GM18909 (cell line): ENCODE results near the gene EDC3.
"Not testable (repeated sequence)": the region's sequence is repeated elsewhere in the genome, so short reads cannot be mapped to it uniquely, and the experiment has no call there.

Experiments
- ATAC-seq: cut with Tn5 transposase; IDR thresholded peaks from one replicate; pipeline ENCODE4 v1.9.1; 2021; ENCODE audit warnings: mild to moderate bottlenecking; ENCODE audit not compliant: unreplicated experiment, poor library complexity

EDC3 gene

DNA sequence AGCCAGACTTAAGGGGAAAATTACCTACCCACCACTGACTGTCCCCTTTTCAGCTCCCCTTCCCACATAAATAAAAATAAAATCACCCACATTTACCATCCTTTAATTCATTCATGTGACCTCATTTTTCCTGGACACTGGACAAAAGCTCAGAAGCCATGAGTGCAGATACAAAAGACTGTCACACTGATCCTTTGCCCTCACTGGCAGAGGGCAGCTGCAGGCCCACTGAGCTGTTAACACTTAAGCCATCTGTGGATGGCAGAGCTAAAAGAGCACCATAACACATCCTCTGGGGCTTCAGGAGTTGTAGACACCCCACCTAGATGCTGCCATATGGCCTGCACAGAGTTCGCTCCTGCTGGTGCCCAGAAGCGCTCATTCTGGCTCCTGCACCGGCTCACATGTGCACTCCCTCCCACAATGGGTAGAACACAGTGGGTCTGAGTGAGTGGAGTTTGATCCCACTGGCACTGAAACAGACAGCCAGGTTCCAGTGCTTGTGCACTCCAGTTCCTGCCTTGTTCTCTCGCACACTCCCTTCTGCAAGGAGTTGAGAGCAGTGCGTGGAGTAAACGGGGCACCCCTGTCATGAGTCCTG is 38.8 kb downstream of the EDC3 start:
- no peak for ATAC-seq

DNA sequence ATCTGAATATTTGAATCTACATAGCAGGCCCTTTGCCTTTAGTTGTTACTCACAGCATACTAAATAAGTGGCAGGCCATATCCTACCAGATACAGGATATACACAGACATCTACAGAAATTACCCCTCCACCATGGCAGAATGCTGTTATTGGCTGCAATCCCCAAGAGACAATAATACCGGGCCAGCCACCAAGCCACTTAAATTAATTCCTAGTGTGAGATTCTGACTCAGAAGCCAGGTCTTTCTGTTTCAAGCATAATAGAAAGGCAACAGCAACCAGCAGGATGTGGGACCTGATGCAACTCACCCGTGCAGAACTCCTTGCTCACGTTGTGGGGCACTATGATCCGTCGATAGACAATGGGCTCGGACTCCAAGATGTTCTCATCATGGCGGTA is 40.4 kb downstream of the EDC3 start:
- no peak for ATAC-seq

GRCh38 chr15:74653426-74654102 is 42.3 kb downstream of the EDC3 start:
- ATAC-seq: no peak

GRCh38 chr15:74651242-74651741 is 44.5 kb downstream of the EDC3 start:
- no peak for ATAC-seq

DNA sequence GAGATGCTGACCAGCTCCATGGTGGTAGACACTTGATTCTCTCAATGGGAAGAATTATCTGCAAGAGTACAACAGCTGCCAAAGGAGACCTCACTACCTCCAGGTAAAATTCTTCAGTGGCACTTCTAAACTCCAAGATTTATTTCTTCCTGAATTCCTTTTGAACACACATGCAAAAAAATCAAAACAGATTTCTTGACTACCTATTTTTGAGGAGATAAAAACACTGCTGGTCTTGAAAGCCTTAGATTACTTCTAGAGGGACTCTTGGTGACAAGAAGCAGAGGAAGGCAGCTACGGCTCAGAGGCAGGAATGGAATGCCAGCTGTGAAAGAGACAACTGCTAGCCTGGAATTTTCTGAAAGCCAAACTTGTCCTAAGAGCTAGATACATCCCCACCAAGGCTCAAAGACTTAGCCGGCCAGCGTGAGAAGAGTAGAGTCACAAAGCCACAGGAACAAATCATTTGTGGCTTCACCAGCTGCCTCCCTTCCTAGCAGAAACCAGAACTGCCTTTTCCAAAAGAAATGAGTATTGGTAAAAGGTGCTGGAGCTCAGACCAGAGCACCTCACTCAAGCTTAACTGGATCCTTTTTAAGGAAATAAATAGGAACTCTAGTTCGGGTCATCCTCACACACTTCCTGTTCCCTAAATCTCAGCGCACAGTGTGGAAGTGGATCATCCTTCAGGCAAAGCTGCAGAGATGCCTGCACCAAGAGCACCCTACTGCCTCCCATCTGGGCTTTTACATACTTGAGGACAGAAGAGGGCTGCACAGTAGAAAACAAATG is 47.6 kb downstream of the EDC3 start:
- ATAC-seq: no peak

GRCh38 chr15:74646480-74646879 is 49.3 kb downstream of the EDC3 start:
- ATAC-seq: no peak

DNA sequence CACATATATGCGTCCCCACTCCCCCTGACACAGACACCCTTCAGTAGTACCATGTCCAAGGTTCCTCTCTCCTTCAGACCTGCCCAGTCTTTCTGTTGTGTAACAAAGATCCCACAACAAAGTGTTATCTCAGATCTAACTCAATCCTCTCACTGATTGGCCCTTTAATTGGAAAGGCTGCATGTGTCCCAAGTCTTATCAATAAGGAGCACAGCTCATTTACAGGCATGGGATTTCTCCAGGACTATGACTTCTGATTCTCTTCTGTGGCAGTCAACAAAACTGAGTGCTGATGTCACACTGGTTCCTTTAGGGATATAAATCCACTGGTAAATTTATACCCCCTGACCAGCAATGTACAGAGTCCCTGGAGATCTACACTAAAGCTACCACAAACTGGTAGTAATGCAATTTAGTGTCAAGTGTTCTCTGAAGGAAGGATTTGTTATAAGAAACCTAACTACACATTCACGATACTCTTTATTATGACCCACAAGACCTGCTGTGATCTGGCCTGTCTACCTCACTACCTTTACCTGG is 52.1 kb downstream of the EDC3 start:
- no peak for ATAC-seq

DNA sequence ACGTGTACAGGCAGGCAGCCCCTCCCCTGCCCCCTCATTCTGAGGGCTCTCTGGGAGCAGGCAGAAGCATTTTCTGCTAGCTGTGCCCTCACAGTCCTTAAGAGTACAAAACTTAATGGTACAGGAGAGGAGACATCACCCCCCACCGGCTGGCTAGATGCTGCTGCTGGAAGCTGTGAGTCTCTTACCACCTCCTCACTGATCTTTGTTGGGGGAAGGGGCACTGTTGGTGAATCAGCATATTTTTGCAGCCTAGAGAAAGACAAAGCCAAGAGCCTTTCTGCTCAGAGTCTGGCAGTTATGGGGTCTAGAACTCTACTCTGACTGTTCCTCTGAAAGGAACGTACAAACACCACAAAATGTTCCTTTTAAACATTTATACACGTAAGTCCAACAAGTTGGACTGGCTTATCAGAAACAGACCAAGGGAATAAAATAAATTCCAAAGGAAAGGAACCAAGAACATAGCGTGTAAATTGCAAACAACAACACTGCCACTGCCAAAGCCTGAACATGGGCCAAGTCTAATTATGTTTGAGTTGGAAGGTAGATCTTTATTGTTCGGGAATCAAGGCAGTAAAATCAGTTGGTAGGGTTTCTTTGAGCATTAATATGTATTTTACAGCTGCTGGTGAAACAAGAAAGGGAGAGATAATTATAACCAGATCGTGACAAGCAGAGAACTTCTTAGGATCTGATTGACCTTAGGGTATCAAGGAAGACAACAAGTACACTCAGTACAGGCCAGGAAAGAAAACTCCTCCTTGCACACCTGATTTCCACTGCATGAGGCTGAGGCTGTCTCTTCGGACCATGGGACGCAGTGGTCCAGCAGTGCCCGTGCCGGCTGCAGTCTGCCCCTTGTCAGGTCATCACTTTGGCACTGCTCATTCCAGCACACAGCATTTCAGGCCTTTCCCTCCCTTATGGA is 52.8 kb downstream of the EDC3 start:
- no peak for ATAC-seq

DNA sequence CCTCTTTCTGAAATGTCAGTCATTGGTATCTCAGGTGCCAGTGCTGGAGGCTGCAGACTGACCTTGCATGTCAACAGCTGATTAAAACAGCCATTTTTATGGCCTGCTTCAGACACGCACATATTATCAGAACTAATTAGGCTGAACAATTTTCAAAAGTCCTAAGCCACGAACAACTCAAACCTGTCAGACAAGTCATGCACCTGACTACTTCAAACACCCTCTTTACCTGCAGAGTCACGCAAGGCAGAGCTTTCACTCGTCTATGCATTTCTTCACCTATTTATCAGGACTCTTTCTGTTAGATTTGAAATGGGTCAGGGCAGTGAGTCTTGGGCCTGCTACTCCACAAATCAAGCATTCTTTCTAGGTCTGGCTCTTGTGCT is 53.5 kb downstream of the EDC3 start:
- no peak for ATAC-seq

DNA sequence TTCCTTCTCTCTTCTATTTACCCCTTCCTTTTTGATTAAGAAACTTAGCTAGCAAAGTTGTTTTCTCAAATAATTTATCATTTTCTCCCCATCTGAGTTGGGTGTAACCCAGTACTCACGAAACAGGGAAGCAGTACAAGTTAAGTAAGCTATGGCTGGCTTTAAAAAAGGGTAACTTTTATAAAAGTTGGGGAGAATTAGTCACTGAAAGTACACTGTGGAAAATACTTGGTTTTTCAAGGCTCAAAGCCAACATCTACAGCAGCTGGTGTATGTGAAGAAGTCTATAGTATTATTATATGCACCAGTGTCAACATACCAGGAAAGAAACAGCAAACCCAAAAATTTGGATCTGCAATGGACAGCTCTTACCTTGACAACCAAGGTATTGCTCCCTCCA is 54.7 kb downstream of the EDC3 start:
- no peak for ATAC-seq

DNA sequence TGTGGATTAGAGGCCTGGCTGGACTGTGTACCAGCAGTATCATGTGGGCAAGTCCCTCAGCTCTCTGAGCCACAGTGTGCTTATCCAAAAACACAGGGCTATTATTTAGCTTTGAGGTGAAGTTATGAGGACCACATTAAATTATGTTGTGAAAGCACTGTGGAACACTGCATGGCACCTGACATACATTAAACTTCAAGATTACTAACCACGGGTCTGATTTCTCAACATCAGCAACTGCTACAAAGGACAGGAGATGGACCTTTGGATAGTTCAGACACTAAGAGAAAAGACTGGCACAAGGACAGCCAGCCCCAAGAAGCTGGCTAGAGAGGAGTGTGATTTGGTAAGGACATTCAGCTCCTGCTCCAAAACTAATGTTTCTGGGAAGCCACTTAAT is 58.8 kb downstream of the EDC3 start:
- ATAC-seq: no peak

DNA sequence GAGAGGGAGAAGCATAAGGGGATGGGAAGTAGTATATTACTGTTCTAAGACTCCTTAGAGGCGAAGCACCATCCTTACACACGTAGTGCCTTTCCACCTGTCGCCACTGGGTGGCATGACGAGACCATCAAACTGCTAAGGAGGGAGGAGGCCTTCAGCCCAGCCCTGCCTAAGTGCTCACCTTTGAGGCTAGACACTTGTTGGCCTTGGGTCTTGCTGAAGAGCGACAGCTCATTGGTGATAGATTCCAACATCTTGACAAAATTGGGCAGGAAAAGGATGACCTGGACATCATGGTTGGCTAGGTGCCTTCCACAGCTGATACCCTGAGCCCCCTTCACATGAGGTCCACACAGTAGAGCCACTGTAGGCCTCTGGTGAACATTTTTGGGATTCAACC is 60.6 kb downstream of the EDC3 start:
- ATAC-seq: no peak

DNA sequence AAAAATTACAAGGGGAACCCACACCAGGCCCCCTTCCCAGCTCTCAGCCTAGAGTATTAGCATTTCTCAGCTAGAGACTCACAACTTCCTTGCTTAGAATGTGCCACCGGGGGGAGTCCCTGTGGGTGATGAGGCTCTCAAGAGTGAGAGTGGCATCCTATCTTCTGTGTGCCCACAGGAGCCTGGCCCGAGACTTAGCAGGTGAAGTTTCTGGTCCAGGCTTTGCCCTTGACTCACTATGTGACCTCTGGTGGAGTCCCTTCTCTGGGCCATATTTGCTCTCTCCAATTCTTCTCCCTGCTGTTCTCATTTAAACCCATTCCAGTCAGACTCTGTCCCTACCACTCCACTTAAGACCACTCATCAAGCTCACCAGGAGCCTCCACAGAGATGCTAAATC is 62.0 kb downstream of the EDC3 start:
- no peak for ATAC-seq

DNA sequence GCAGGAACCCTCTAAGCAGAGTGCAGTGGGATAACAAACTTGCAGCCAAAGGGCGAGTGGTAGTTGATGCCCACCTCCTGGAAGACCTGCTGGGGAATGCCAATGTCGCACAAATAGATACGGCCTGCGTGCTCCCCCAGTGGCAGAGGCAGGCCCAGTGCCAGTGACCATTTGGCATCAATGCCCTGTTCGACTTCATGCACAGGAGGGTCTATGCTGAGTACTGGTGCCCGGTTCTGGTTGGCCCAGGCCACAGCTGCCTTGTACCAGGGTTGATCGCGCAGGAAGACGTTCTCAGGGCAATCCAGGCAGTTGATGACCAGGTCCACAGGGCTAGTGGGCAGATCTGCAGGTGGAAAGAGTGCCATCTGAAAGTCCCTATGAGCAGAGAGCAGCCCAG is 63.2 kb downstream of the EDC3 start:
- ATAC-seq: no peak

DNA sequence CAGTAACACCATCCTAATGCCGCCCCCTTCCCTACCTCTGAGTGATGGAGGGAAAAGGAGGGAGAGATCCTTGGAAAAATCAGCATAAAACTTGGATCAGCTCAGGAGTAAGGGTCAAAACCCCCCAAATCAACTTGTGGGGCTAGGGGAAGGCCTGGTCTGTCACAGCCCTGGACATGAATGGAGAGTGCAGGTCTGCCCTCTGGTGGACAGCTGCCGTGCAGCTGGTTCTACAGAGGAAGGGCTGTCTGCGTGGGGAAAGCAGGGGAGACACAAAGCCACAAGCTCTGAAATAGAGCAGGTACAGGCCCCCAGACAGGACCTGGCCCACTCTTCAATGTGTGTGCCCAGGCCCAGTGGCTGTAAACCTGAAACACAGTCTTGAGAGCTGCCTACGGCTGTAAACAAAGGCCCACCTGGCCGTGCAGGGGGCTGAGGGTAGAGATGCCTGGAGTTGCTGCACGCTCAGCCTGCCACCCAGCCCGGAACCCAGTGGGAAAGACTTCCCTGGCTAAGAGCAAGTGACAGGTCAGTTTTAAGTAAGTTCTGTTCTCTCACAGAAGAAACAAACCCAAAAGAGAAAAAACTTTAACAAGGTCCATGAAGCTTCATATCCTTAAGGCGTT is 63.8 kb downstream of the EDC3 start:
- ATAC-seq: no peak

GRCh38 chr15:74631408-74631807 is 64.4 kb downstream of the EDC3 start:
- ATAC-seq: no peak

DNA sequence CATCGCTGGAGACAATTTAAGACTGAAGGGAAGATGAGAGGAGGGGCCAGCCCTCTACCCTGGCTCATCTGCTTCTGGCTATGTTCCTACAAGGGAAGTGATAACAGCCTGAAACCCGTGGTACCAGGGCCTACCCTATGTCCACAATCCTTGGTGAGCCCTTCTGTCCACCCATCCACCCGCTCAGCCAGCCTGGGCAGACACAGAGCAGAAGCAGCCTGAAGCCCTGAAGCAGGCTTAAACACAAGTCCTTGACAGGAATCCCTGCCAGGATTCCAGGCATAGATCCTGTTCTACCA is 64.8 kb downstream of the EDC3 start:
- no peak for ATAC-seq

DNA sequence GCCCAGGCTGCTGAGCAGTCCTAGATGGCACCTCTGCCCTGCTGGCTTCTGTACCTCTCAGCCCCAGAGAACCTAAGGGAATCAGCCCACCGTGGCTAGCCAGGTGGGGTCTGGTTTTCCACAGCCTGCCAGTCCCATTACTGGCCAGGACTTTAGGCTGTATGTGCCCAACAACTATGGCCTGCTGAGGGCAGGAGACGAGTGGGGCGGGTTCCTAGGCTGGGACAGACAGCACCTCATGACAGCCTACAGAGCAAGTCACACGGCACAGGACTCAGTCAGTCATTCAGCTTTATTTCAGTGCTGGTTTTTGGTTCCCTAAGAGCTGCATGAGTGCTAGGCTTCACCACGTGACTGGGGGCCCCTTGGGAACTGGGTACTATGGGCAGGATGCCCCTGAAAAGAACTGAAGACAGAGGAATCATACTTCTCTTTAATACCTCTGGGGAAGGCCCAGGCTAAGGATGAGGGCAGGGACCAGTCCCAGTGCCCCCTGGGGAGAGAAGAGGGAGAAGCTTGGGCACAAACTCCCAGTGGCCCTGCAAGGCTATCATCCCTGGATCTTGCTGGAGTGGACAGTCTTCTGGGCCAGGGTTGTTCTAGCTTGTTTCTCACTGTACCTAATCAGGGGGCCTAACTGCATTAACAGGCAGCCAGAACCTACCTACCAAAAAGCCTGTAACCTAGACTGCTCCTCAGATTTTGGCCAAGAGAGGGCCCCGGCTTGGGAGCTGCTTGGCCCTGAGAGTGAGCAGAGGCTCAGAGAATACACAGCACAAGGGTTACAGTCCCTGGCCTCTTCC is 65.3 kb downstream of the EDC3 start:
- ATAC-seq: no peak

DNA sequence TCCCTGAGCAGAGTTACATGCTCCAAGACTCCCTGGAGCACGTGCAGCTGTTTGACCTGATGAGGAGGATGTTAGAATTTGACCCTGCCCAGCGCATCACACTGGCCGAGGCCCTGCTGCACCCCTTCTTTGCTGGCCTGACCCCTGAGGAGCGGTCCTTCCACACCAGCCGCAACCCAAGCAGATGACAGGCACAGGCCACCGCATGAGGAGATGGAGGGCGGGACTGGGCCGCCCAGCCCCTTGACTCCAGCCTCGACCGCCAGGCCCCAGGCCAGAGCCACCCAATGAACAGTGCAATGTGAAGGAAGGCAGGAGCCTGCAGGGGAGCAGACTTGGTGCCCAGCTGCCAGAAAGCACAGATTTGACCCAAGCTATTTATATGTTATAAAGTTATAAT is 66.1 kb downstream of the EDC3 start:
- ATAC-seq: not testable (repeated sequence)
